Epithelial cell of prostate (primary cell): Measurements from ENCODE around the gene RABAC1.
A peak's percentile ranks its signal among the peaks of the same experiment; 100 is the strongest.
"Not testable (repeated sequence)": the region's sequence is repeated elsewhere in the genome, so short reads cannot be mapped to it uniquely, and the experiment has no call there.

ENCODE experiments used
- DNase-seq: peaks from one replicate; pipeline ENCODE4 v3.0.0-alpha.2; 2011; ENCODE audit warnings: low read depth, low spot score
- H3K27ac ChIP-seq: fragments of 450-650 bp; 2 replicates; pipeline ENCODE4 v1.5.1; 2017; ENCODE audit warnings: mild to moderate bottlenecking

RABAC1 gene, protein sequence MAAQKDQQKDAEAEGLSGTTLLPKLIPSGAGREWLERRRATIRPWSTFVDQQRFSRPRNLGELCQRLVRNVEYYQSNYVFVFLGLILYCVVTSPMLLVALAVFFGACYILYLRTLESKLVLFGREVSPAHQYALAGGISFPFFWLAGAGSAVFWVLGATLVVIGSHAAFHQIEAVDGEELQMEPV

DNA sequence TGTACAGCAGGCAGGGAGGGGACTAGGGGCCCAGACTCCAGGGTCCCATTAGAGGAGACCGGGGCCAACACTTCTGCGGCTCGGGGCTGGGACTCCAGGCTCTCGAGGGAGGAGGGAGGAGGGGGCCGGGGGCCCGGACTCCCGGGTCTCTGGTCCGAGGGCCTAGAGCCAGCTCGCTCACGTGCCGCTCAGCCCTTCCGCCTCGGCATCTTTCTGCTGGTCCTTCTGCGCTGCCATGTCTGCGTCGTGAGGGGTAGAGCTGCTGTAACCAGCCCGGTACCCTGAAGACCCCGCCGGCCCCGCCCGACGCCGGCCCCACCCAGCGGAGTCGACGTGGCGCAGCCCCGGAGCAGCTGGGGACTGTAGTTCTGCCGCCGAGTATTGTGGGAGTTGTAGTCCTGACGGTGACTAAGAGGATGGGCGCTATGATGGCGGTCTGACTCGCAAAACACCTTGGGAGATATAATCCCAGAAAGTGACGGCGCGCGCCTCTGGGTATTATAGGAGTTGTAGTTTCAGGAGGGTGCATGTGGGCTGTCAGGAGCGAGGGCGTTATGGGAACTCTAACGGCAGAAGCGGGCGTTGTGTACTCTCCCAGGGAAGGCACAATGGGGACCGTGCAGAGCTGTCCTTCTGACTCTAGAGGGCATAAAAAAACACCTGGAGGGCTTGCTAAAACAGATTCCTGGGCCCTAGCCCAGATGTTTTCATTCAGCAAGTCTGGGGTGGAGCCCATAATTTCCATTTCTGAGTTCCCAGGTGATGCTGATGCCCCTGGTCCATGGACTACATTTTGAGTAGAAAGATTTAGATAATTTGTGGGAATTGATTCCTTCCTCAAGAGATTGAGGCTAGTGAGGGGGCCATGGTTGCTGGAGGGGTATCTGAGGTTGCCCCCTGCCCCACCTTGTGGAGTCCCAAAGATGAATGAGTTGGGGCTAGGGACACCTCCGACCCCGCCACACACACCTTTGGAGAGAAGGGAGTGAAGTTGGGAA is at the start of gene RABAC1:
Gene RABAC1, minus strand, starts transcription at position 266 of the 998 bp plus-strand sequence. Its CDS starts 29 bp downstream, at position 237.
- H3K27ac ChIP-seq: peak within 1 kb of the TSS; percentile 83
- peak; percentile 61 for DNase-seq

DNA sequence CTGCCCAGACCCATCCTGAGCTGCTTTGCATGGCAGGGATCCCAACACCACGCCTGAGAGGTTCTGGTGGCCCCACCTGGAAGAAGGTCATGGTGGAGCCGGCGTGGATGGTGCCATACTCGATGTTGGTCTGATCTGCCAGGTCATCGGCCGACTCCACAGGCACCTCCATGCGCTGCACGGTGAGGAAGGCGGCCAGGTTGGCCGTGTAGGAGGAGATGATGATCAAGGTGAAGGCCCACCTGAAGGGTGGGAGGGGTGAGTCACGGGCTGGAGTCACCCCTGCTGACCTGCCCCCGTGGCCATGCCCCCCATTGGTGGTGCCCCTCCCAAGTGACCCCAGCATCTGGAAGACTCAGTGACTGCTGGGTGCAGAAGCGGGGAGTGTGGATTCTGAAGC is 47.4 kb upstream of the RABAC1 start:
- no peak overlapping the region for H3K27ac ChIP-seq
- no peak for DNase-seq

DNA sequence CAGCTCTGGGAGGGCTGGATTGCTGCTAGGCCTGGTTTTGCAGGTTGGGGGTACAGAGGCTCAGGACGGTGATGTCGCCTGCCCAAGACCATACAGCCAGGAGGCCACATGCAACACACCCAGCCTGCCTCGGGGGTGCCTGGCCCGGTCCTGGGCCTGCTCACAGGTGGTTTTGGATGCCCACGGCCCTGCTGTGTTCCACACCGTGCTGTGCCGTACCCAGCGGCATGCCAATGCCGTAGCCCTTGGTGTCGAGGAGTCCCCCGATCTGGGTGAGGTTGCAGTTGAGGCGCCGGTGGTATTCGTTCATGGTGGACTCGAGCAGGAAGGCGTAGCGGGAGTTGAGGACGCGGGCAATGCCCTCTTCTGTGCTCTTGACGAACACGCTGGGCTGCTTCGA is 46.4 kb upstream of the RABAC1 start:
- H3K27ac ChIP-seq: no peak overlapping the region
- no peak for DNase-seq

DNA sequence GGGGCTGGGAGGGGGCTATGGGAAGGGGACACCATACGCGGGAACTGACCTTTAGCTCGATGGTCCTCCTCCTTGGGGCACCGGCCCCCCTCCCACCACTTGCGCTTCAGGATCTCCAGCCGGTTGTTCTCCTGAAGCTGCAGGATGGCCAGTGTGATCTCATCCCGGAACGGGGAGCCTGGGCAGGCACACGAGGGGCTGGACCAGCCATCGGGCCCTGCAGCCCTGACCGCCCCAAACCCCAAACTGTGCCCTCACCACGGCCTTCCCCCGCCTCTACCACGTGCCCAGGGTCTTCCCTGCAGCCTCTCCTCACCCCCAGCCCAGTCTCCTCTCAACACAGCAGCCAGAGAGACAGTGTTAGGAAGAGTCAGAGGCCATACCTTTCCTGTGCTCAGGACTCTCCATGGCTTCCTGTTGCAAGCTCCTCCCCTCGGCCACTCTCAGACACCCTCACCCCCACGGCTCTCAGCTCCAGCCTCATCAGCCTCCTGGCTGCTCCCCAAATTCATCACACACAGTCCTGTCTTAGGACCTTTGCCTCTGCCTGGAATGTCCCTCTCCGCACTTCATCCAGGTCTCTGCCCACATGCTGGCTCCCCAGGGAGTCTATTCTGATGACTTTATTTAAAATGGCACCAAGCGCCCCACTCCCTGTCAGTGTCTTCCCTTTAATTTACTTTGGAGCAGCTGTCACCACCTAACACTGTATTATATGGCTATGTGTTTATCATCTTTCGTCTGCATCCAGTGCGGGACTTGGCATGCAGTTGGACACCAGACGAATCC is 44.6 kb upstream of the RABAC1 start:
- DNase-seq: no peak

DNA sequence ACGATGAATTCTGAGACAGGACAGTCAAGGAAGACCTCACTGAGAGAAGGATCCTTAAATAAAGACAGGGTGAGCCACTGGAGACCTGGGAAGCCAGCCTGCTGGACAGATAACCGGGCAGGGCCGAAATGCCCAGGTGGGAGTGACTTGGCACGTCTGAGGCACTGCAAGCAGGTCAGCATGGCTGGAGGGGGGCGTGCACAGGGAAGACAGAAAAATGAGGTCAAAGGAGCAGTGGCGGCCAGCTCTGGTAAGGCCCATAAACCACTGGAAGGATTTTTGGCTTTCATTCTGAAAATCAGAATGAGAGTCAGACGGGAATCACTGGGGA is 40.7 kb upstream of the RABAC1 start:
- no peak for DNase-seq
- no peak overlapping the region for H3K27ac ChIP-seq

More for the DNA sequence above, 44.6 kb upstream of the RABAC1 start:
- no peak overlapping the region for H3K27ac ChIP-seq

DNA sequence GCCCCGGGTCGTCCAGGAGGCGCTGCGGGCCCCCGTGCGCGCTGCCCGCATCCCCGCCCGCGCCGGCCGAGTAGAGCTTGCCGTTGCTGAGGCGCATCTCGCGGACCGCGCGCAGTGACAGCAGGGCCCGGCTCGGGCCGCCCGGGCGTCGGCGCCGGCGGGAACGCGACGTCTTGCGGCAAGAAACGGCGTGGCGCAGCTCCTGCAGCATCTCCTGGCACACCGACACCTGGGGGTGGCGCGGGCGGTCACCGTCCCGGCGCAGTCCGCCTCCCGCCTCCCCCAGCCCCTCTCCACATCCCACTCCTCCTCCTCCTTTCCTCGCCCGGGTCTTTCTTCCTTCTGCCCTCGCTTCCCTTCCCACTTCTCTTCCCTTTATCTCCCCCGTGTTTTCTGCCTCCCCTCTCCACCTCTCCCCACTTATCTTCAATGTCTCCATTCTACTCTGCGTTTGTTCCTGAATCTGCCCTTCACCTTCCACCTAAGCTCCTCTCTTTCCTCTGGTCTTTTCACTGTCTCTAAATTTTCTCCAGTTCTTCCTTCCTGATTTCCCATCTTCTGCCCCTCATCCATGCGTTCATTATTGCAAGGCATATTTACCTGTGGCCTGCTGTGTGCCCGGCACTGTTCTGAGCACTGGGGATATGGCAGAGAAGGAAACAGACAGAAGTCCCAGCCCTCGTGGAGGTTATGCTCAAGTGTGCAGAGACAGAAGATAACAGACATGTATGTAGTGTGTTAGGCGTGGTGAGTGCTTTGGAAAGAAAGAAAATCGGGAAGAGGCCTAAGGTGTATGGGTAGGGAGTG is 40.2 kb upstream of the RABAC1 start:
- DNase-seq: no peak
- no peak overlapping the region for H3K27ac ChIP-seq

DNA sequence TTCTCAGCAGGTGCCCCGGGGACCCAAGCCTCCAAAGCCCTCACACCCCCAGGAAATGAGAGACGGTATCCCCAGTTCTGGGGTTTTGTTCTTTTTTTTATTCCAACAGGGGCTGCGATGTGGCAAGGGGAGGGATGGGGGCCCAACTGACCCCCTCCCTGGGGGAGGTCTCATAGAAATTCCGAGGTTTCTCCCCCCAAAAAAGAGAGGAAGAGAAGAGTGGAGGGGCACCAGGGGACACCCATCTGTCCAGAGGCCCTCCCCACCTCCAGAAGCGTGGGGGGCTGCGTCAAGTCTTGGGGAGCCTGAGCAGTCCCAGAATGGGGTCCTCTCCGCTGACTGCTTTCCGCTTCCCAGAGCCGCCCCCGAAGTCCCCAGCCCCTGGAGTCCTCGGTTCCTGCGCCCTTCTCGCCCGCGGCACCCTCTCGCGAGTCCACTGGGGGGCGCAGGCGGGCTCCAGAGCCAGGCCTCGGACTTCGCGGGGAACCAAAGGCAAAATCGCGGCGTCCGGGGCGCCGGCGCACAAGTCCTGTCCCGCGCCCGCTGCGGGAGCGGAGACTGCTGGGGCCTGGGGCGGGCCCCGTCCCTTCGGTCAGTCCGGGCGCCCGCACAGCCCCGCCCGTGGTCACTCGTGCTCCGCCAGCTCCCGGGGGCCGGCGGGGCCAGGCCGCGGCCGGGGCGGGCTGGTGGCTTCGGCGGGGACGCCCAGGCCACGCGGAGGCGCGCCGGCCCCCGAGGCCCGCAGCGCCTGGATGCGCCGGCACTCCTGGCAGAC is 39.3 kb upstream of the RABAC1 start:
- H3K27ac ChIP-seq: no peak overlapping the region
- no peak for DNase-seq

DNA sequence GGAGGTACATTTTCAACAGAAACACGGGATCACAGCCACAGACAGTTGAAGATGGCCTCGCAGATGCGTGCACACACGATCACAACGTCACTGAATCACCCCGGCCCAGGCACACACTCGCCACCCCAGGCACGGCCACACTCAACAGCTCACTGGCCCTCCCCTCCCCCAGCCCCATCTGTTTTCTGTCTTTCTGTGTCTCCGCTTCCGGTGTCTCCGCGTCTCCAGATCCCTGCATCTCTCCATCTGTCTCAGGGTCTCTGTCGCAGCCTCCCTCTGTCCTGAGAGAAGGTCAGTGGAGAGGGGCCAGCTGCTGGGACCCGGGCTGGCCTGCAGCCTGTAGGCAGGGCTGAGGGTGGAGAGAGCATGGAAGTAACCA is 38.7 kb upstream of the RABAC1 start:
- no peak for DNase-seq
- H3K27ac ChIP-seq: no peak overlapping the region

DNA sequence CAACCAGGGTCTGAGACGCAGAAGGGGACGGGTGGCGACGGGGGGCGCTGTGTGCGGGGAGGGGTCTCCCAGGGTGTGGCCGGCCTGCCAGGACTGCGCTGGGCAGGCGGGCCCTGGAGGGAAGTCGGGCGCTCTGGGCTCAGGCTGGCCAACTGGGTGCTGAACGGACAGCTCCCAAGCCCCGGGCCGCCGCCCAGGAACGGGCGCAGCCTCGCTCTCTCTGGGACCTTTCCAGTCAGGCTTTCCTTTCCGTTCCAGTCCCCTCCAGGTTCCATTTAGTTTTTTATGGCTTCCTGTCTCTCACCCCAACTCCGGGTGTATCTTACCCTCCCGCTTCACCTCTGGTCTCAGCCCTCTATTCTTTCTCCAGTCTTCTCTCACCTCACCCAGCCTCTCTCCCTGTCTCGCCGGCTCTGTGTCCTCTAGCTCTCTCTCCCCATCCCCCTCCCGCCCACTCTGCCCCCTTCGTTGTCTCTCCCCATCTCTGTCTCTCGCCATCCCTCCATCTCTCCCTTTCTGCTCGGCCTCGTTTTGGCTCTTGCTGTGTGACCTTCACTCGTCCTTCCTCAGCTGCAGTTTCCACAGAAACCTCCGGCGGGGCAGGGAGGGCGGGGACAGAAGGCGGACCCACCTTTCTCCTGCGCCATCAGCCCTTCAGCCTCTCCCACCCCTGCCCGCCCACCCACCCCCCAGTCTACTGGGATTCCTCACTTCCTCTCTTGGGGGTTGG is 38.2 kb upstream of the RABAC1 start:
- DNase-seq: no peak
- no peak overlapping the region for H3K27ac ChIP-seq

DNA sequence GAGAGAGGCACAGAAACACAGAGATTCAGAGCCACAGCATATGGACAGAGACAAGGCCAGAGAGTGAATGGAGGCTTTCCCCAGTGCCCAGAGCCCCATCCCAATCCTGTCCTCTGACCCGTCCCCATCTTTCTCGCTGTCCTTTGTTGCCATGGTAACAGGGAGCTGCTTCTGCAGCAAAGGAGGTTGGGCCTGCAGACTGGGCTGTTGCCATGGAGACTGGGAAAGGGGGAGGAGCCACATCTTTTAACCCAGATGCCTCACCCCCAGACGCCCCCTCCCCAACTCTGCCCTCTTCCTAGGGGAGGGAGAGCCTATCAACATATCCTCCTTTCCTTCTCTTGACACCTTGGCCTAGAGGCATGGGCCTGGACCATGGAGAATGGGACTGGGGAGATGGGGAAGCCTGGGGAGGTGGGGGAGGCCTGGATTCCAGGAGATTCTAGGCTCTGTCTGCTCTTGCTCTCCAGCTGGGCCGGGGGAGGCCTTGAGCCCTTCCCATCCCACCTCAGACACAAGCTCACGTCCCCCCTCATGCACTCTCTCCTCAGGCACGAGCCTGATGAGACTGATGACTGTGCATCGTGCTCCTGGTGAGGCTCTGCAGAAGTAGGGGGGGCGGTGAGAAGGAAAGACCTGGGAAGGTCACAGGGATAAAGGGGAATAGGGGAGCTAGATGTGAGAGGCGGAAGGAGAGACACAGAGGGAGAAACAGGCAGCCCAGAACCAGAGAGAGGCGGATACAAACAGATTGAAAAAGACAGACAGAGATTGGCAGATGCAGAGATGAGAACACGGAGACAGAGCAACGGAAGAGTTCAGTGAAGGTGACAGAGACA is 37.1 kb upstream of the RABAC1 start:
- H3K27ac ChIP-seq: no peak overlapping the region
- no peak for DNase-seq

DNA sequence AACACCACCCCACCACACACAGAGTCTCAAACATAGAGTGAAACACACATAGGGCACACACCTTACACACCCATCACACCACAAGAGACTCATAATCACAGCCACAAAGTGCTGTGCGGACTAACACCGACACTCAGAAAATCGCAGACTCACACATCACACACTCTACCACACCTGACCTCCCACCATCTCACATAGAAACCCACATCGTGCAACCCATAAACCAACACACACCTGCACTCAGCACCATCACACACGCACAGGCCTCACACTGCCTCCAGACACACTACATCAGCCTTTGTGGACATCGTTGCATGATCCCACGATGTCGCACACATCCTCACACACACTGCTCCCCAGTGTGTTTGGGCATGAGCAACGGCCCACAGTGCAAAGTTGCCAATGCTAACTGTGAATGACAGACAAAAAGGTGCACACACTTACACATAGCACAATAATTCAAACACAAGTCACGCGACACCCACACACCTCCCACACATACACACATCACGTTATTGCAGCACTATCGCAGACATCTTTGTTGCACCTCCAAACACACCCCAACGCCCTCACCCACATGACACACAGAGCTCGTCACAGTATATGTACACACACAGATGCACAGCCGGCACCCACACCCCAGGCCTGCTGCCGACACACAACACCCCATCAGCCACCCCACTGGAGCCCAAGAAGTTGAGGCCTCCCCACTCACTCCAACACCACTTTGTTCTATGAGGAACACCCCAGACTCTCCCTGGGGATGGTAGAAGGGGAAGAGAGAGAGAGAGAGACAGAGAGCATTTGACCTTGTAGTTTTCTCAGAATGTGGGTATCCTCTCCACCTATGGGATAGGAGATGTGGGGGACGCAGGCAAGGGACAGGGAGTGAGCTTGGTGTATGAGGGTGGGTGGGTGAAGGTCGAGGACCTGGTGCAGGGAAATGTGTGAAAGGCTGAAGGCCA is 36.2 kb upstream of the RABAC1 start:
- DNase-seq: no peak
- H3K27ac ChIP-seq: no peak overlapping the region

DNA sequence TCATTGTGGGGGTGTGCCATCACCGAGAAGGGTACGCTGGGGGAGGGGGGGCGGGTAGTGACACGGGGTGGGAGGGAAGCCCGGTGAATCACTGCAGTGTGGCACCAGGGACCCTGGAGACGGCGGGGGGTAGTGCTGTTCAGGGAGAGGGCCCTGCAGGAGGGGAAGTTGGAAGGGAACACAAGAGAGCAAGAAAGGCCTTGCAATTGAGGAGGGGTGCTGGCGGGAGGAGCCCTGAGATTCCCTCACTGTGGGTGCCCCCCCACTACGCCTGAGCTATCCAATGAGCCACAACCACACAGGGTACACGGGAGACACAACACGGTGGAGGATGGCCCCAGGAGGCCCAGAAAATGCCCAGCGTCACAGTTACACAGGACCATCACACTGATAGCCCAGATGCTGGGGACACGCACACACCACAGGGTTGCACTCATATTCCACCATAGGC is 35.4 kb upstream of the RABAC1 start:
- DNase-seq: no peak
- no peak overlapping the region for H3K27ac ChIP-seq

DNA sequence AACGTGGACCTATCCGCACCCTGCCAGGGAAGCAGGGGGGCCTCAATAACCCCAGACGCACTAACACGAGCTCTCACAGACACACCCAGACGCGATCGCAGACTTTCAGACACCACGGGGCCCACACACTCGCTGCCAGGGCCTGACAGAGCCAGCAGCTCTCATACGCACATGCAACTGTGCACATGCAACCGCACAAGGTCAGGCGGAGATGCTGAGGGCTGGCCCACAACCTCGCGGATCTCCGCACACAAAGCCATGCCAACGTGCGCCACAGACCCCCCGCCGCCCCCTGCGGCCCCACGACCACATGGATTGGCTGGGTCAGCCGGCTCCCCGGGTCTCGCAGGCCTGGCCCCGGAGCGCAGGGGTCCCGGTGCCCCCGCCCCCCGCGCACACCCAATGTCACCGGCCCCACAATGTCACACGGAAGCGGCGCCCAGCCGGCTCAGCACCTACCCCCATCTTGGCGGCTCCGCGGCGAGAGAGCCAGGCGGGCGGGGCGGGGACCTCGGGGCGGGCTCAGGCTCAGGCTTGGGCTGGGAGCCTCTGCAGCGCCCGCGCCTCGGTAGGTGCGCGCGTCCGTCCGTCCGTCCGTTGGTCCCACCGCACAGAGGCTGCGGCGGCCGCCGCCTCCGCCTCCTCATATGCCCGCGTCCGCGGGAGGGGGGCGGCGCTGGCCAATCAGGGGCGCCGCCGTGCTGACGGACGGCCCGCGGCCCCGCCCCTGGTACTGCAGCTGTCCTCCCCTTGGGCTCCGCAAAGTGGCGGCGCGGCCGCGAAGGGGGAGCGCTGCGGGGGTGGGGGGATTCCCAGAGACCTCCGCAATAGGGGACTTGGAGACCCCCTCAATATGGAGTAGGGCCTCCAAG is 34.7 kb upstream of the RABAC1 start, which contains the start of gene ATP1A3:
Gene ATP1A3, minus strand, starts transcription at position 619 of the 872 bp plus-strand sequence. Its CDS starts 154 bp downstream, at position 465.
- no peak within 1 kb of the TSS for H3K27ac ChIP-seq
- DNase-seq: no peak

DNA sequence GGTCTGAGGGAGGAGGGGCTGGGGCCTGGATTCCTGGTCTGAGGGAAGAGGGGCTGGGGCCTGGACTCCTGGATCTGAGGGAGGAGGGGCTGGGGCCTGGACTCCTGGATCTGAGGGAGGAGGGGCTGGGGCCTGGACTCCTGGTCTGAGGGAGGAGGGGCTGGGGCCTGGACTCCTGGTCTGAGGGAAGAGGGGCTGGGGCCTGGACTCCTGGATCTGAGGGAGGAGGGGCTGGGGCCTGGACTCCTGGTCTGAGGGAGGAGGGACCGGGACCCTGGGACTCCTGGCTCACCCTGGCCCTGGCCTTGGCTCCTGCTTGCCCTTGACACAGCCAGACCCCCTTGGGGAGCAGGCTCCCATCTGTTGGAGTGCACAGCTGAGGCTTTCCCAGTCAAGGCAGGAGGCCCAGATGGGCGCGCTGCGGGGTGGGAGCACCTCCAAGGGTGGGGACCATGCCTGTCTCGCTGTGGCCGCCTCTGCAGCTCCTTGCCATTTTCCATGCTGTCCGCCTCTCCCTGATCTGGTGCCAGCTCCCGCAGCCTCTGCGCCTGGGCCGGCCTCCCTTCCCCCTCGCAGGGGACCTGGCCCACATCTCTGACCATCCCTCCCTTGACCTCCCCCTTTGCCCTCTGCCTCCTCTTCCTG is 32.9 kb upstream of the RABAC1 start:
- H3K27ac ChIP-seq, DNase-seq: not testable (repeated sequence)

DNA sequence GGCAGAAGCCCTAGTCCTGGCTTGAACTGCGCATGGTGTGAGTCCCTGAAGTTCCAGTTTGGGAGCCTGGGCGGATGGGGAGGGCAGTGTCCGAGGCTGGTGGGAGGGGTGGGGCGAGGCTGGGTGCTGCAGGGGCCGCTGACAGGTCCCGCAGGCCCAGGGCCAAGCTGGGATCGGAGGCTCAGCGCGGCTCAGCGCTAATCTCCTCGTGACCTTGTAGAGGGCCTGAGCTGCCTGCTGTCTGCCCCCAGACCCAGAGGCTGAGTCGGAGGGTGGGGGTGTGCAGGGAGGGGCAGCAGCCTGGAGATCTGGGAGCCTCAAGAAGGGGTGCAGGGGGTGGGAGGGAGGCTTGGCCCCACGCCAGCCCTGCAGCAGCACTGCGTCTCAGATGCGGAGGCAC is 31.9 kb upstream of the RABAC1 start:
- DNase-seq: no peak
- H3K27ac ChIP-seq: no peak overlapping the region
